ENCODE measurements around the gene SLC44A2. TPM values are rescaled to one million over a fixed set of nuclear protein-coding genes. Genes with fewer than 3 reads are reported as not detected.

SLC44A2 gene
- total and polyA plus RNA-seq, 2 donors from 2014 or later: 150 to 345 TPM

DNA sequence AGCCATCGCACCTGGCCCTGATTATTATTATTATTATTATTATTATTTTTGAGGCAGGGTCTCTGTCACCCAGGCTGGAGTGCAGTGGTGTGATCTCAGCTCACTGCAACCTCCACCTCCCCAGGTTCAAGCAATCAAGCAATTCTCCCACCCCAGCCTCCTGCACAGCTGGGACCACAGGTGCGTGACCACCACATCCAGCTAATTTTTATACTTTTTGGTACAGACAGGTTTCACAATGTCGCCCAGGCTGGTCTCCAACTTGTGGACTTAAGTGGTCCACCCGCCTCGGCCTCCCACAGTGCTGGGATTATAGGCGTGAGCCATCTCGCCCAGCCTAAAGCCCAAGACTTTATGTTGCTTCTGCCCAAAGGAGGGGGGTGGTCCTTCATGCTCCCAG, 32.2 kb upstream of the SLC44A2 start:
- FAIRE-seq (no peak), DNase-seq (no peak)
- Histone ChIP-seq H3K9me3 (ENCODE audit: control insufficient read depth in 2 of 3, insufficient read depth in 1 of 3, low read length in 3 of 3) (no peaks in the 10 kb centered on the region), H3K27me3 (ENCODE audit: control insufficient read depth, insufficient read depth, low read length) (no peaks in the 10 kb centered on the region), H3K4me1 (ENCODE audit: control insufficient read depth in 2 of 3, insufficient read depth in 2 of 3, low read depth in 1 of 3, low read length in 3 of 3) (peaks cover 0 to 2% (median 0%) of the 10 kb centered on the region in 3 donors), H3K27ac (ENCODE audit: low read depth in 2 of 2, low read length in 2 of 2) (no peak overlapping the region), H3K4me3 (ENCODE audit: low read length in 3 of 3) (no peak overlapping the region), H3K36me3 (ENCODE audit: control insufficient read depth in 2 of 3, insufficient read depth in 3 of 3, low read length in 3 of 3) (no peaks in the 10 kb centered on the region), H3K9ac (ENCODE audit: low read length in 3 of 3) (no peak overlapping the region)
- no peak for TF ChIP-seq CTCF (IDR thresholded peaks at IDR 0.05; ENCODE audit: borderline replicate concordance, extremely low read depth, insufficient read depth)
- intact Hi-C loops (cut with DNase I): no loop called here

GRCh38 chr19:10593820-10594637, 31.3 kb upstream of the SLC44A2 start:
- H3K9me3 ChIP-seq (ENCODE audit: control insufficient read depth in 2 of 3, insufficient read depth in 1 of 3, low read length in 3 of 3): no peaks in the 10 kb centered on the region
- FAIRE-seq: no peak
- H3K27me3 ChIP-seq (ENCODE audit: control insufficient read depth, insufficient read depth, low read length): no peaks in the 10 kb centered on the region
- H3K27ac ChIP-seq (ENCODE audit: low read depth in 2 of 2, low read length in 2 of 2): peak overlapping the region in 1 of 2 donors; percentile 65
- DNase-seq: peak in 2 of 5 donors; percentile 43 to 82
- H3K4me1 ChIP-seq (ENCODE audit: control insufficient read depth in 2 of 3, insufficient read depth in 2 of 3, low read depth in 1 of 3, low read length in 3 of 3): peaks cover 0 to 2% (median 0%) of the 10 kb centered on the region in 3 donors
- intact Hi-C loops (cut with DNase I): no loop called here
- H3K36me3 ChIP-seq (ENCODE audit: control insufficient read depth in 2 of 3, insufficient read depth in 3 of 3, low read length in 3 of 3): no peaks in the 10 kb centered on the region
- H3K4me3 ChIP-seq (ENCODE audit: low read length in 3 of 3): no peak overlapping the region
- H3K9ac ChIP-seq (ENCODE audit: low read length in 3 of 3): no peak overlapping the region
- TF ChIP-seq CTCF (IDR thresholded peaks at IDR 0.05; ENCODE audit: borderline replicate concordance, extremely low read depth, insufficient read depth): no peak

DNA sequence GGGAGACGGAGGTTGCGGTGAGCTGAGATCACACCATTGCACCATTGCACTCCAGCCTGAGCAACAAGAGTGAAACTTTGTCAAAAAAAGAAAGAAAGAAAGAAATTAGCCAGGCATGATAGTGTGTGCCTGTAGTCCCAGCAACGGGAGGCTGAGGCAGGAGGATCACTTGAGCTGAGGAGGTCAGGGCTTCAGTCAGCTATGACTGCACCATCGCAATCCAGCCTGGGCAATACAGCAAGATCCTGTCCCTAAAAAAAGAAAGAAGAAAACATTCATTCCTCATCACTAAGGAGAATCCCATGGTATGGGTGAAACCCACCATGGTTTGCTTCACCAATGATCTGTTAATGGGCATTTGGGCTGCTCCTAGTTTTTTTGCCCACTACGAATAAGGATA, 25.2 kb upstream of the SLC44A2 start:
- no peak overlapping the region for H3K4me3 ChIP-seq (ENCODE audit: low read length in 3 of 3)
- H3K27me3 ChIP-seq (ENCODE audit: control insufficient read depth, insufficient read depth, low read length): no peaks in the 10 kb centered on the region
- no peak overlapping the region for H3K9ac ChIP-seq (ENCODE audit: low read length in 3 of 3)
- FAIRE-seq (no peak), DNase-seq (no peak)
- no peaks in the 10 kb centered on the region for H3K36me3 ChIP-seq (ENCODE audit: control insufficient read depth in 2 of 3, insufficient read depth in 3 of 3, low read length in 3 of 3)
- TF ChIP-seq CTCF (IDR thresholded peaks at IDR 0.05; ENCODE audit: borderline replicate concordance, extremely low read depth, insufficient read depth): no peak
- no peaks in the 10 kb centered on the region for H3K9me3 ChIP-seq (ENCODE audit: control insufficient read depth in 2 of 3, insufficient read depth in 1 of 3, low read length in 3 of 3)
- H3K27ac ChIP-seq (ENCODE audit: low read depth in 2 of 2, low read length in 2 of 2): no peak overlapping the region
- peaks cover 0 to 5% (median 0%) of the 10 kb centered on the region in 3 donors for H3K4me1 ChIP-seq (ENCODE audit: control insufficient read depth in 2 of 3, insufficient read depth in 2 of 3, low read depth in 1 of 3, low read length in 3 of 3)
- intact Hi-C loops (cut with DNase I): no loop called here

Data from kidney (tissue), 14 donors.